HepG2 (cell line): ENCODE results near the gene FAM171A2. TPM values are rescaled to one million over a fixed set of nuclear protein-coding genes. Genes with fewer than 3 reads are reported as not detected.
A peak's percentile ranks its signal among the peaks of the same experiment; 100 is the strongest.

ENCODE experiments used
- ARNTL ChIP-seq: sonication (generic); formaldehyde crosslinking; IDR thresholded peaks from 2 replicates; pipeline ENCODE4 v1.4.0; 2020; ENCODE audit warnings: mild to moderate bottlenecking, missing genetic modification reagents
- GATA4 ChIP-seq: sonication (generic); IDR thresholded peaks from 2 replicates; pipeline ENCODE4 v1.6.1; 2016; ENCODE audit warnings: antibody characterized with exemption, low read depth, borderline replicate concordance
- HOXA5 ChIP-seq: sonication (generic); formaldehyde crosslinking; IDR thresholded peaks from 2 replicates; pipeline ENCODE4 v1.4.0; 2020; ENCODE audit warnings: missing genetic modification reagents
- MTF2 ChIP-seq: sonication (generic); formaldehyde crosslinking; IDR thresholded peaks from 2 replicates; pipeline ENCODE4 v1.5.0; 2020; ENCODE audit warnings: missing genetic modification reagents, borderline replicate concordance
- RAD51 ChIP-seq: fragments of 450-650 bp; IDR thresholded peaks from 2 replicates; pipeline ENCODE4 v1.6.1; 2016; ENCODE audit warnings: borderline replicate concordance
- SP140L ChIP-seq: sonication (generic); formaldehyde crosslinking; IDR thresholded peaks from 2 replicates; pipeline ENCODE4 v1.4.0; 2020; ENCODE audit warnings: missing genetic modification reagents, borderline replicate concordance
- TBP ChIP-seq: sonication (generic); formaldehyde crosslinking; IDR thresholded peaks from 2 replicates; pipeline ENCODE4 v1.5.0; 2020; ENCODE audit warnings: missing genetic modification reagents
- ZMYM4 ChIP-seq: sonication (generic); formaldehyde crosslinking; IDR thresholded peaks from 2 replicates; pipeline ENCODE4 v1.8.1; 2023; ENCODE audit warnings: mild to moderate bottlenecking, missing genetic modification reagents
- ZNF230 ChIP-seq: sonication (generic); formaldehyde crosslinking; IDR thresholded peaks from 2 replicates; pipeline ENCODE4 v1.4.0; 2020; ENCODE audit warnings: mild to moderate bottlenecking, missing genetic modification reagents
- ZNF335 ChIP-seq: sonication (generic); formaldehyde crosslinking; IDR thresholded peaks from 2 replicates; pipeline ENCODE4 v1.4.0; 2020; ENCODE audit warnings: missing genetic modification reagents
- ZNF549 ChIP-seq: sonication (generic); formaldehyde crosslinking; IDR thresholded peaks from 2 replicates; pipeline ENCODE4 v1.5.0; 2020; ENCODE audit warnings: missing genetic modification reagents
- ZNF570 ChIP-seq: sonication (generic); formaldehyde crosslinking; IDR thresholded peaks from 2 replicates; pipeline ENCODE4 v1.4.0; 2020; ENCODE audit warnings: mild to moderate bottlenecking, missing genetic modification reagents, borderline replicate concordance
- ZNF614 ChIP-seq: IDR thresholded peaks from 2 replicates; pipeline ENCODE4 v1.6.1; 2018; ENCODE audit warnings: missing biosample characterization, missing genetic modification reagents, inconsistent platforms, borderline replicate concordance
- ZNF891 ChIP-seq: sonication (generic); formaldehyde crosslinking; IDR thresholded peaks from 2 replicates; pipeline ENCODE4 v1.5.0; 2020; ENCODE audit warnings: mild to moderate bottlenecking, missing genetic modification reagents
- polyA plus RNA-seq, 8 experiments: library from polyadenylated mRNA; depleted of rRNA in 3 of 8; stranded (reverse) in 7 of 8; unstranded in 1 of 8; fragments of >200 nt; fragmentation: Illumina TruSeq in 4 of 8; extraction: Trizol in 4 of 8; gene quantifications; 2 replicates each; pipeline versions ENCODE4 v1.2.1 to v1.2.3, GENCODE V29; 2011 to 2016; ENCODE audit warnings: low read depth in 4 of 8, missing spikeins in 1 of 8, mixed read lengths in 1 of 8; ENCODE audit not compliant: insufficient read depth in 1 of 8
- total RNA-seq, 5 experiments: library from RNA; depleted of rRNA; stranded (reverse); fragments of >200 nt; fragmentation: Illumina TruSeq; extraction: Trizol; gene quantifications; 2 replicates each; pipeline ENCODE4 v1.2.3, GENCODE V29; 2016; ENCODE audit warnings: low read depth in 1 of 5
- TF ChIP-seq, protein P1 (sequence below): sonication (generic); formaldehyde crosslinking; IDR thresholded peaks from 2 replicates; pipeline ENCODE4 v1.4.0; 2020; ENCODE audit warnings: missing genetic modification reagents, borderline replicate concordance
- TF ChIP-seq, protein P2 (sequence below): IDR thresholded peaks from 2 replicates; pipeline ENCODE4 v1.6.1; 2016; ENCODE audit warnings: low read depth, borderline replicate concordance
- TF ChIP-seq, protein P3 (sequence below): IDR thresholded peaks from 2 replicates; pipeline ENCODE4 v1.6.1; 2012; ENCODE audit warnings: low read length, improper control_type of control experiment
- TF ChIP-seq, protein P4 (sequence below): sonication (generic); formaldehyde crosslinking; IDR thresholded peaks from 2 replicates; pipeline ENCODE4 v1.4.0; 2020; ENCODE audit warnings: missing genetic modification reagents
- TF ChIP-seq, protein P5 (sequence below): sonication (generic); formaldehyde crosslinking; IDR thresholded peaks from 2 replicates; pipeline ENCODE4 v1.9.0; 2021; ENCODE audit warnings: missing genetic modification reagents, mild to moderate bottlenecking, borderline replicate concordance

FAM171A2 gene
- total and polyA plus RNA-seq, 2 of the 13 experiments (the other 11 are each of a cell fraction or from before 2014, with no cell fraction given): 1.8 to 3.6 TPM

DNA sequence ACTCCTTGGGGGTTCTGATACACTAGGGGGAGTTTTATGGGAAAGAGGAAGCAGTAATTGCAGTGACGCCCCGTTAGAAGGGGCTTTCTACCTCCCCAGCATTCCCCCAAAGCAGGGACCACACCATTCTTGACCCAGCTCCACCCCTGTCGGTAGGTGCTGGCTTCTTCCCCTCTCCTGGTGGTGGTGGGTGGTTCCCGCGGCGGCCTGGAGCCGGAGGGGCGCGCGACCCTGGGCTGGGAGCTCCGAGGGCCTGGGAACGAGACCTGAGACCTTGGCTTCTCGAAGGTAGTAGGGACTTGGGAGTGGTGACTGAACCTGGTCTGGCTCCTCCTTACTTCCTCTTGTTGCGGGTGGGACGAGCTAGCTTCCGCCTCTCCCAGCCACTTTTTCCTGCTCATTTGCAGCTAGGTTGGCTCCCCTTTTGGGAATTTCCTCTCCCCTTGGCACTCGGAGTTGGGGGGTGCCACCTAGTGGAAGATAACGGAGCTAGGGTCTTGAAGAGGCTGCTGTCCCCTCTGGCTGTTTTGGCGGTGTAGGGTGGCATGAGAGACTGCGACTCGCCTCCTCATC is 18.1 kb downstream of the FAM171A2 start (continued):
- TF ChIP-seq, protein P1, sequence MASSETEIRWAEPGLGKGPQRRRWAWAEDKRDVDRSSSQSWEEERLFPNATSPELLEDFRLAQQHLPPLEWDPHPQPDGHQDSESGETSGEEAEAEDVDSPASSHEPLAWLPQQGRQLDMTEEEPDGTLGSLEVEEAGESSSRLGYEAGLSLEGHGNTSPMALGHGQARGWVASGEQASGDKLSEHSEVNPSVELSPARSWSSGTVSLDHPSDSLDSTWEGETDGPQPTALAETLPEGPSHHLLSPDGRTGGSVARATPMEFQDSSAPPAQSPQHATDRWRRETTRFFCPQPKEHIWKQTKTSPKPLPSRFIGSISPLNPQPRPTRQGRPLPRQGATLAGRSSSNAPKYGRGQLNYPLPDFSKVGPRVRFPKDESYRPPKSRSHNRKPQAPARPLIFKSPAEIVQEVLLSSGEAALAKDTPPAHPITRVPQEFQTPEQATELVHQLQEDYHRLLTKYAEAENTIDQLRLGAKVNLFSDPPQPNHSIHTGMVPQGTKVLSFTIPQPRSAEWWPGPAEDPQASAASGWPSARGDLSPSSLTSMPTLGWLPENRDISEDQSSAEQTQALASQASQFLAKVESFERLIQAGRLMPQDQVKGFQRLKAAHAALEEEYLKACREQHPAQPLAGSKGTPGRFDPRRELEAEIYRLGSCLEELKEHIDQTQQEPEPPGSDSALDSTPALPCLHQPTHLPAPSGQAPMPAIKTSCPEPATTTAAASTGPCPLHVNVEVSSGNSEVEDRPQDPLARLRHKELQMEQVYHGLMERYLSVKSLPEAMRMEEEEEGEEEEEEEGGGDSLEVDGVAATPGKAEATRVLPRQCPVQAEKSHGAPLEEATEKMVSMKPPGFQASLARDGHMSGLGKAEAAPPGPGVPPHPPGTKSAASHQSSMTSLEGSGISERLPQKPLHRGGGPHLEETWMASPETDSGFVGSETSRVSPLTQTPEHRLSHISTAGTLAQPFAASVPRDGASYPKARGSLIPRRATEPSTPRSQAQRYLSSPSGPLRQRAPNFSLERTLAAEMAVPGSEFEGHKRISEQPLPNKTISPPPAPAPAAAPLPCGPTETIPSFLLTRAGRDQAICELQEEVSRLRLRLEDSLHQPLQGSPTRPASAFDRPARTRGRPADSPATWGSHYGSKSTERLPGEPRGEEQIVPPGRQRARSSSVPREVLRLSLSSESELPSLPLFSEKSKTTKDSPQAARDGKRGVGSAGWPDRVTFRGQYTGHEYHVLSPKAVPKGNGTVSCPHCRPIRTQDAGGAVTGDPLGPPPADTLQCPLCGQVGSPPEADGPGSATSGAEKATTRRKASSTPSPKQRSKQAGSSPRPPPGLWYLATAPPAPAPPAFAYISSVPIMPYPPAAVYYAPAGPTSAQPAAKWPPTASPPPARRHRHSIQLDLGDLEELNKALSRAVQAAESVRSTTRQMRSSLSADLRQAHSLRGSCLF: no peak
- no peak for TF ChIP-seq RAD51
- TF ChIP-seq ZNF335: peak; percentile 18; the same call in 1 of the 2 replicates
- TF ChIP-seq TBP (CRISPR knock-in tag): no peak
- no peak for TF ChIP-seq ZNF570 (CRISPR knock-in tag)
- TF ChIP-seq, protein P2, sequence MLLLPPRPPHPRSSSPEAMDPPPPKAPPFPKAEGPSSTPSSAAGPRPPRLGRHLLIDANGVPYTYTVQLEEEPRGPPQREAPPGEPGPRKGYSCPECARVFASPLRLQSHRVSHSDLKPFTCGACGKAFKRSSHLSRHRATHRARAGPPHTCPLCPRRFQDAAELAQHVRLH (CRISPR knock-in tag): no peak; the same call in 1 of the 2 replicates
- TF ChIP-seq, protein P3, sequence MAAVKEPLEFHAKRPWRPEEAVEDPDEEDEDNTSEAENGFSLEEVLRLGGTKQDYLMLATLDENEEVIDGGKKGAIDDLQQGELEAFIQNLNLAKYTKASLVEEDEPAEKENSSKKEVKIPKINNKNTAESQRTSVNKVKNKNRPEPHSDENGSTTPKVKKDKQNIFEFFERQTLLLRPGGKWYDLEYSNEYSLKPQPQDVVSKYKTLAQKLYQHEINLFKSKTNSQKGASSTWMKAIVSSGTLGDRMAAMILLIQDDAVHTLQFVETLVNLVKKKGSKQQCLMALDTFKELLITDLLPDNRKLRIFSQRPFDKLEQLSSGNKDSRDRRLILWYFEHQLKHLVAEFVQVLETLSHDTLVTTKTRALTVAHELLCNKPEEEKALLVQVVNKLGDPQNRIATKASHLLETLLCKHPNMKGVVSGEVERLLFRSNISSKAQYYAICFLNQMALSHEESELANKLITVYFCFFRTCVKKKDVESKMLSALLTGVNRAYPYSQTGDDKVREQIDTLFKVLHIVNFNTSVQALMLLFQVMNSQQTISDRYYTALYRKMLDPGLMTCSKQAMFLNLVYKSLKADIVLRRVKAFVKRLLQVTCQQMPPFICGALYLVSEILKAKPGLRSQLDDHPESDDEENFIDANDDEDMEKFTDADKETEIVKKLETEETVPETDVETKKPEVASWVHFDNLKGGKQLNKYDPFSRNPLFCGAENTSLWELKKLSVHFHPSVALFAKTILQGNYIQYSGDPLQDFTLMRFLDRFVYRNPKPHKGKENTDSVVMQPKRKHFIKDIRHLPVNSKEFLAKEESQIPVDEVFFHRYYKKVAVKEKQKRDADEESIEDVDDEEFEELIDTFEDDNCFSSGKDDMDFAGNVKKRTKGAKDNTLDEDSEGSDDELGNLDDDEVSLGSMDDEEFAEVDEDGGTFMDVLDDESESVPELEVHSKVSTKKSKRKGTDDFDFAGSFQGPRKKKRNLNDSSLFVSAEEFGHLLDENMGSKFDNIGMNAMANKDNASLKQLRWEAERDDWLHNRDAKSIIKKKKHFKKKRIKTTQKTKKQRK: no peak
- TF ChIP-seq ZNF549 (CRISPR knock-in tag): no peak
- 0 out of 2 replicates have a peak, but pooled peaks have one; percentile 13 for TF ChIP-seq ZNF614 (CRISPR knock-in tag)
- TF ChIP-seq HOXA5 (CRISPR knock-in tag): no peak; the same call in 1 of the 2 replicates
- TF ChIP-seq GATA4: no peak
- TF ChIP-seq MTF2: no peak
- TF ChIP-seq, protein P4, sequence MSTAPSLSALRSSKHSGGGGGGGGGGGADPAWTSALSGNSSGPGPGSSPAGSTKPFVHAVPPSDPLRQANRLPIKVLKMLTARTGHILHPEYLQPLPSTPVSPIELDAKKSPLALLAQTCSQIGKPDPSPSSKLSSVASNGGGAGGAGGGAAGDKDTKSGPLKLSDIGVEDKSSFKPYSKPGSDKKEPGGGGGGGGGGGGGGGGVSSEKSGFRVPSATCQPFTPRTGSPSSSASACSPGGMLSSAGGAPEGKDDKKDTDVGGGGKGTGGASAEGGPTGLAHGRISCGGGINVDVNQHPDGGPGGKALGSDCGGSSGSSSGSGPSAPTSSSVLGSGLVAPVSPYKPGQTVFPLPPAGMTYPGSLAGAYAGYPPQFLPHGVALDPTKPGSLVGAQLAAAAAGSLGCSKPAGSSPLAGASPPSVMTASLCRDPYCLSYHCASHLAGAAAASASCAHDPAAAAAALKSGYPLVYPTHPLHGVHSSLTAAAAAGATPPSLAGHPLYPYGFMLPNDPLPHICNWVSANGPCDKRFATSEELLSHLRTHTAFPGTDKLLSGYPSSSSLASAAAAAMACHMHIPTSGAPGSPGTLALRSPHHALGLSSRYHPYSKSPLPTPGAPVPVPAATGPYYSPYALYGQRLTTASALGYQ (CRISPR knock-in tag): no peak
- TF ChIP-seq, protein P5, sequence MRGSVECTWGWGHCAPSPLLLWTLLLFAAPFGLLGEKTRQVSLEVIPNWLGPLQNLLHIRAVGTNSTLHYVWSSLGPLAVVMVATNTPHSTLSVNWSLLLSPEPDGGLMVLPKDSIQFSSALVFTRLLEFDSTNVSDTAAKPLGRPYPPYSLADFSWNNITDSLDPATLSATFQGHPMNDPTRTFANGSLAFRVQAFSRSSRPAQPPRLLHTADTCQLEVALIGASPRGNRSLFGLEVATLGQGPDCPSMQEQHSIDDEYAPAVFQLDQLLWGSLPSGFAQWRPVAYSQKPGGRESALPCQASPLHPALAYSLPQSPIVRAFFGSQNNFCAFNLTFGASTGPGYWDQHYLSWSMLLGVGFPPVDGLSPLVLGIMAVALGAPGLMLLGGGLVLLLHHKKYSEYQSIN: no peak
- no peak for TF ChIP-seq SP140L
- peak; percentile 27; the same call in 1 of the 2 replicates for TF ChIP-seq ZNF230
- TF ChIP-seq ZNF891 (CRISPR knock-in tag): no peak
- no peak for TF ChIP-seq ARNTL (CRISPR knock-in tag)
- no peak for TF ChIP-seq ZMYM4 (CRISPR knock-in tag)
